Activated CD8-positive, alpha-beta memory T cell treated with anti-CD3 and anti-CD28 coated beads for 36 hours (primary cell): ENCODE results near the gene HBM. TPM values are rescaled to one million over a fixed set of nuclear protein-coding genes. Genes with fewer than 3 reads are reported as not detected.
"Not testable (repeated sequence)": the region's sequence is repeated elsewhere in the genome, so short reads cannot be mapped to it uniquely, and the experiment has no call there.

Source experiments
- CTCF ChIA-PET: fragments of 350-600 bp; sonication (Branson Sonifier 250); formaldehyde crosslinking; loops from one replicate; lab custom pipeline; 2021; ENCODE audit warnings: antibody characterized with exemption; lab: Charles Lee
- POLR2A ChIA-PET: fragments of 350-600 bp; sonication (Branson Sonifier 250); formaldehyde crosslinking; loops from one replicate; lab custom pipeline; 2021; ENCODE audit warnings: antibody characterized with exemption; lab: Charles Lee
- total RNA-seq, 2 experiments: library from RNA; stranded (reverse); gene quantifications; one replicate each; pipeline ENCODE4 v1.2.3, GENCODE V29; 2021

HBM gene
- total RNA-seq, 2 experiments from 2014 or later, result not detected

- POLR2A ChIA-PET, CTCF ChIA-PET: not testable (repeated sequence)
These were observed 1.5 kb upstream of the HBM start for GRCh38 chr16:164134-164823.

DNA sequence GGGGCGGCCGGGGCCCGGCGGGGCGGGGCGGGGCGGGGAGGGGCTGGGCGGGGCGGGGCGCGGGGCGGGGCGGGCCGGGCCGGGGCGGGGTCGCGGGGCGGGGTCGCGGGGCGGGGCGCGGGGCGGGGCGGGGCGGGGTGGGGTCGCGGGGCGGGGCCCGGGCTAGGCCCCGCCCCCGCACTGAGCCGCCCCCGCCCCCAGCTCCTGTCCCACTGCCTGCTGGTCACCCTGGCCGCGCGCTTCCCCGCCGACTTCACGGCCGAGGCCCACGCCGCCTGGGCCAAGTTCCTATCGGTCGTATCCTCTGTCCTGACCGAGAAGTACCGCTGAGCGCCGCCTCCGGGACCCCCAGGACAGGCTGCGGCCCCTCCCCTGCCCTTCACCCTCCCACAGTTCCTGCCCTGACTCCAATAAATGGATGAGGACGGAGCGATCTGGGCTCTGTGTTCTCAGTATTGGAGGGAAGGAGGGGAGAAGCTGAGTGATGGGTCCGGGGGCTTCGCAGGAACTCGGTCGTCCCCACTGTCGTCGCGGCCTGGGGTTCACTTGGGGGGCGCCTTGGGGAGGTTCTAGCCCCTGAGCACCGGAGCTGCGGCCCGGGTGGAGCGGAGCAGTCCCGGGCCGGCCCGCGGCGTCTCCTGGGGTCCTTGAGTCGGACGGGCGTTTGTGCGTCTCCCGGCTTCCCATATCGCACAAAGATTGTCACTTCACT lies 795 bp upstream of the HBM start:
- CTCF ChIA-PET, result interaction anchor here (0.7 kb wide), 1 partner anchor 58 kb away, joined by 3 read pairs; no protein-coding TSS in a partner anchor
- POLR2A ChIA-PET, result no interaction called here

- CTCF ChIA-PET, result interaction anchor here (0.6 to 2.0 kb wide), 3 partner anchors 14 to 57 kb away, joined by 3 to 6 read pairs (median 3); partner anchors contain the start of gene HBQ1
These were observed 770 bp downstream of the HBM start for GRCh38 chr16:166375-167121.

GRCh38 chr16:167122-167690 lies 1.4 kb downstream of the HBM start:
- CTCF ChIA-PET, result interaction anchor here (0.7 to 2.0 kb wide), 3 partner anchors 13 to 195 kb away, joined by 3 to 6 read pairs (median 4); partner anchors contain the start of gene HBQ1
- POLR2A ChIA-PET, result interaction anchor here (0.5 kb wide), 1 partner anchor 63 kb away, joined by 3 read pairs; no protein-coding TSS in a partner anchor

More at GRCh38 chr16:166375-167121, 770 bp downstream of the HBM start:
- POLR2A ChIA-PET, result no interaction called here

DNA sequence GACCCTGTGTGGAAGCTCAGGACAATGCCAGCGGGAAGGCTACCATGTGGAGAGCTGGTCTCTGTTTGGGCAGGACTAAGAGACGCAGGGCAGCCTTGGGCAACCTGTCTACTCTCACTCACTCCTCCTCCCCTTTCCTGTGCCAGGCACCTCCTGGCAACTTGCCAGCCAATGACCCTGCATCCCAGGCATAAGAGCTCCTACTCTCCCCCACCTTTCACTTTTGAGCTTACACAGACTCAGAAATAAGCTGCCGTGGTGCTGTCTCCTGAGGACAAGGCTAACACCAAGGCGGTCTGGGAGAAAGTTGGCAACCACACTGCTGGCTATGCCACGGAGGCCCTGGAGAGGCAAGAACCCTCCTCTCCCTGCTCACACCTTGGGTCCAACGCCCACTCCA lies 2.6 kb downstream of the HBM start:
- ChIA-PET POLR2A (no interaction called here), CTCF (interaction anchor here (1.5 to 2.0 kb wide), 2 partner anchors 12 to 194 kb away, joined by 4 to 6 read pairs; partner anchors contain the start of gene HBQ1)

- POLR2A ChIA-PET, result no interaction called here
- CTCF ChIA-PET, result no interaction called here
These were observed 3.2 kb downstream of the HBM start for GRCh38 chr16:169014-169413.

- CTCF ChIA-PET, result interaction anchor here (0.6 to 0.7 kb wide), 2 partner anchors 9 to 14 kb away, joined by 3 to 4 read pairs; no protein-coding TSS in a partner anchor
- POLR2A ChIA-PET, result interaction anchor here (0.5 kb wide), 1 partner anchor 14 kb away, joined by 7 read pairs; no protein-coding TSS in a partner anchor
These were observed 4.3 kb downstream of the HBM start for GRCh38 chr16:170088-170507.

DNA sequence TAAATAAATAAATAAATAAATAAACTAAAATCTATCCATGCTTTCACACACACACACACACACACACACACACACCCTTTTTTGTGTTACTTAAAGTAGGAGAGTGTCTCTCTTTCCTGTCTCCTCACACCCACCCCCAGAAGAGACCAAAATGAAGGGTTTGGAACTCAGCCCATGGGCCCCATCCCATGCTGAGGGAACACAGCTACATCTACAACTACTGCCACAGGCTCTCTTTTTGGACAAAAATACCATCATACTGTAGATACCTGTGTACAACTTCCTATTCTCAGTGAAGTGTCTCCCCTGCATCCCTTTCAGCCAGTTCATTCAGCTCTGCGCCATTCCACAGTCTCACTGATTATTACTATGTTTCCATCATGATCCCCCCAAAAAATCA lies 5.0 kb downstream of the HBM start:
- CTCF ChIA-PET, result interaction anchor here (0.7 kb wide), 1 partner anchor 9 kb away, joined by 4 read pairs; no protein-coding TSS in a partner anchor
- POLR2A ChIA-PET, result no interaction called here

GRCh38 chr16:172374-172941 lies 6.7 kb downstream of the HBM start, which contains the start of gene HBA2:
HBA2 (plus strand) TSS chr16:172876; CDS start chr16:172913, 37 bp downstream.
- POLR2A ChIA-PET, result not testable (repeated sequence)

GRCh38 chr16:173211-173854 lies 7.6 kb downstream of the HBM start:
- POLR2A ChIA-PET, CTCF ChIA-PET: not testable (repeated sequence)

More at GRCh38 chr16:172374-172941, 6.7 kb downstream of the HBM start, which contains the start of gene HBA2:
- CTCF ChIA-PET, result not testable (repeated sequence)

DNA sequence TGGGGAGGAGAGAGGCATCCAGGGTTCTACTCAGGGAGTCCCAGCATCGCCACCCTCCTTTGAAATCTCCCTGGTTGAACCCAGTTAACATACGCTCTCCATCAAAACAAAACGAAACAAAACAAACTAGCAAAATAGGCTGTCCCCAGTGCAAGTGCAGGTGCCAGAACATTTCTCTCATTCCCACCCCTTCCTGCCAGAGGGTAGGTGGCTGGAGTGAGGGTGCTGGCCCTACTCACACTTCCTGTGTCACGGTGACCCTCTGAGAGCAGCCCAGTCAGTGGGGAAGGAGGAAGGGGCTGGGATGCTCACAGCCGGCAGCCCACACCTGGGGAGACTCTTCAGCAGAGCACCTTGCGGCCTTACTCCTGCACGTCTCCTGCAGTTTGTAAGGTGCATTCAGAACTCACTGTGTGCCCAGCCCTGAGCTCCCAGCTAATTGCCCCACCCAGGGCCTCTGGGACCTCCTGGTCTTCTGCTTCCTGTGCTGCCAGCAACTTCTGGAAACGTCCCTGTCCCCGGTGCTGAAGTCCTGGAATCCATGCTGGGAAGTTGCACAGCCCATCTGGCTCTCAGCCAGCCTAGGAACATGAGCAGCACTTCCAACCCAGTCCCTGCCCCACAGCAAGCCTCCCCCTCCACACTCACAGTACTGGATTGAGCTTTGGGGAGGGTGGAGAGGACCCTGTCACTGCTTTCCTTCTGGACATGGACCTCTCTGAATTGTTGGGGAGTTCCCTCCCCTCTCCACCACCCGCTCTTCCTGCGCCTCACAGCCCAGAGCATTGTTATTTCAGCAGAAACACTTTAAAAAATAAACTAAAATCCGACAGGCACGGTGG lies 8.4 kb downstream of the HBM start:
- CTCF ChIA-PET, POLR2A ChIA-PET: not testable (repeated sequence)

DNA sequence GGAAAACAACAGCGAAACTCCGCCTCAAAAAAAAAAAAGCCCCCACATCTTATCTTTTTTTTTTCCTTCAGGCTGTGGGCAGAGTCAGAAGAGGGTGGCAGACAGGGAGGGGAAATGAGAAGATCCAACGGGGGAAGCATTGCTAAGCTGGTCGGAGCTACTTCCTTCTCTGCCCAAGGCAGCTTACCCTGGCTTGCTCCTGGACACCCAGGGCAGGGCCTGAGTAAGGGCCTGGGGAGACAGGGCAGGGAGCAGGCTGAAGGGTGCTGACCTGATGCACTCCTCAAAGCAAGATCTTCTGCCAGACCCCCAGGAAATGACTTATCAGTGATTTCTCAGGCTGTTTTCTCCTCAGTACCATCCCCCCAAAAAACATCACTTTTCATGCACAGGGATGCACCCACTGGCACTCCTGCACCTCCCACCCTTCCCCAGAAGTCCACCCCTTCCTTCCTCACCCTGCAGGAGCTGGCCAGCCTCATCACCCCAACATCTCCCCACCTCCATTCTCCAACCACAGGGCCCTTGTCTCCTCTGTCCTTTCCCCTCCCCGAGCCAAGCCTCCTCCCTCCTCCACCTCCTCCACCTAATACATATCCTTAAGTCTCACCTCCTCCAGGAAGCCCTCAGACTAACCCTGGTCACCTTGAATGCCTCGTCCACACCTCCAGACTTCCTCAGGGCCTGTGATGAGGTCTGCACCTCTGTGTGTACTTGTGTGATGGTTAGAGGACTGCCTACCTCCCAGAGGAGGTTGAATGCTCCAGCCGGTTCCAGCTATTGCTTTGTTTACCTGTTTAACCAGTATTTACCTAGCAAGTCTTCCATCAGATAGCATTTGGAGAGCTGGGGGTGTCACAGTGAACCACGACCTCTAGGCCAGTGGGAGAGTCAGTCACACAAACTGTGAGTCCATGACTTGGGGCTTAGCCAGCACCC lies 9.5 kb downstream of the HBM start:
- ChIA-PET POLR2A (no interaction called here), CTCF (interaction anchor here (1.0 kb wide), 1 partner anchor 110 kb away, joined by 5 read pairs; no protein-coding TSS in a partner anchor)

GRCh38 chr16:176006-176405 lies 10.2 kb downstream of the HBM start:
- CTCF ChIA-PET, POLR2A ChIA-PET: not testable (repeated sequence)

GRCh38 chr16:176477-177382 lies 11.0 kb downstream of the HBM start, which contains the start of gene HBA1:
HBA1 (plus strand) TSS chr16:176680; CDS start chr16:176717, 37 bp downstream.
- CTCF ChIA-PET, result interaction anchor here (1.3 kb wide), 1 partner anchor 70 kb away, joined by 4 read pairs; no protein-coding TSS in a partner anchor
- POLR2A ChIA-PET, result interaction anchor here (0.5 kb wide), 1 partner anchor 108 kb away, joined by 3 read pairs; no protein-coding TSS in a partner anchor

DNA sequence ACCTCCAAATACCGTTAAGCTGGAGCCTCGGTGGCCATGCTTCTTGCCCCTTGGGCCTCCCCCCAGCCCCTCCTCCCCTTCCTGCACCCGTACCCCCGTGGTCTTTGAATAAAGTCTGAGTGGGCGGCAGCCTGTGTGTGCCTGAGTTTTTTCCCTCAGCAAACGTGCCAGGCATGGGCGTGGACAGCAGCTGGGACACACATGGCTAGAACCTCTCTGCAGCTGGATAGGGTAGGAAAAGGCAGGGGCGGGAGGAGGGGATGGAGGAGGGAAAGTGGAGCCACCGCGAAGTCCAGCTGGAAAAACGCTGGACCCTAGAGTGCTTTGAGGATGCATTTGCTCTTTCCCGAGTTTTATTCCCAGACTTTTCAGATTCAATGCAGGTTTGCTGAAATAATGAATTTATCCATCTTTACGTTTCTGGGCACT lies 11.6 kb downstream of the HBM start:
- ChIA-PET CTCF (interaction anchor here (1.3 kb wide), 2 partner anchors 70 to 81 kb away, joined by 4 to 5 read pairs; no protein-coding TSS in a partner anchor), POLR2A (interaction anchor here (0.5 kb wide), 1 partner anchor 109 kb away, joined by 3 read pairs; no protein-coding TSS in a partner anchor)
